GM18867 (cell line): ENCODE measurements around the gene ZMYND10.

Experiments used
- ATAC-seq: cut with Tn5 transposase; IDR thresholded peaks from one replicate; pipeline ENCODE4 v1.9.1; 2021; ENCODE audit warnings: mild to moderate bottlenecking, moderate library complexity; ENCODE audit not compliant: unreplicated experiment

The ZMYND10 gene

GRCh38 chr3:50371133-50371685 lies 25.7 kb upstream of the ZMYND10 start:
- no peak for ATAC-seq

- no peak for ATAC-seq
Observed at GRCh38 chr3:50370594-50370993, 25.1 kb upstream of the ZMYND10 start.

DNA sequence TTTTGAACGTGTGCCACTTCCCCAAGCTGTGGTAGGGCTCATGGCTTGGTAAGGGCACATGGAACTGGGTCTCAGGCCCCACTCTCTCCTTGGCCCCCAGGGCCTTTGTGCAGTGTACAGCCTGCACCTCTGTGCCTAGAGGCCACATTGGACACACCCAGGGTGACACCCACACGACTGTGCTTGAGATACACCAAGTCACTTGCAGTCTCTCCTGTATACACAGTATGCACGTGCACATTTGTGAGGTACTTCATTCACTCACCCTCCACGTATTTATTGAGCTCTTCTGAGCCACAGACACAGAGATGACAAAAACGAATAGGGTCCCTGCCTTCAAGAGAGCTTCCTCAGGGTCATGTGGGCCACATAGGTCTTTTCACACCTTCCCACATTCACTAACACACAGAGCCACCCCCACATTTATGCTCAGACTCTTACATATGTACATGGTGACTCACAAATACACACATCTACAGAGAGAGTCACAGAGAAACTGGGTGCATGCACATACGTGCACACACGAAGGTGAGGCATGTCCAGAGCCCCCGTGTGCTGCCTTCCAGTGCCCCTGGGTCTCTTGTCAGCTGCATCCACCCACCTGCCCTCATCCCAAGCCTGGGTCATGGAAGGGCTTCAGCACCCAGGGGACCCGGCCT lies 23.6 kb upstream of the ZMYND10 start:
- ATAC-seq, result no peak

GRCh38 chr3:50365842-50366220 lies 20.3 kb upstream of the ZMYND10 start:
- no peak for ATAC-seq

GRCh38 chr3:50365080-50365841 lies 19.7 kb upstream of the ZMYND10 start:
- peak; percentile 85 for ATAC-seq

- ATAC-seq, result no peak
Observed at GRCh38 chr3:50364573-50365079, 19.1 kb upstream of the ZMYND10 start.

- ATAC-seq, result peak; percentile 23
Observed at GRCh38 chr3:50359760-50360110, 14.2 kb upstream of the ZMYND10 start.

DNA sequence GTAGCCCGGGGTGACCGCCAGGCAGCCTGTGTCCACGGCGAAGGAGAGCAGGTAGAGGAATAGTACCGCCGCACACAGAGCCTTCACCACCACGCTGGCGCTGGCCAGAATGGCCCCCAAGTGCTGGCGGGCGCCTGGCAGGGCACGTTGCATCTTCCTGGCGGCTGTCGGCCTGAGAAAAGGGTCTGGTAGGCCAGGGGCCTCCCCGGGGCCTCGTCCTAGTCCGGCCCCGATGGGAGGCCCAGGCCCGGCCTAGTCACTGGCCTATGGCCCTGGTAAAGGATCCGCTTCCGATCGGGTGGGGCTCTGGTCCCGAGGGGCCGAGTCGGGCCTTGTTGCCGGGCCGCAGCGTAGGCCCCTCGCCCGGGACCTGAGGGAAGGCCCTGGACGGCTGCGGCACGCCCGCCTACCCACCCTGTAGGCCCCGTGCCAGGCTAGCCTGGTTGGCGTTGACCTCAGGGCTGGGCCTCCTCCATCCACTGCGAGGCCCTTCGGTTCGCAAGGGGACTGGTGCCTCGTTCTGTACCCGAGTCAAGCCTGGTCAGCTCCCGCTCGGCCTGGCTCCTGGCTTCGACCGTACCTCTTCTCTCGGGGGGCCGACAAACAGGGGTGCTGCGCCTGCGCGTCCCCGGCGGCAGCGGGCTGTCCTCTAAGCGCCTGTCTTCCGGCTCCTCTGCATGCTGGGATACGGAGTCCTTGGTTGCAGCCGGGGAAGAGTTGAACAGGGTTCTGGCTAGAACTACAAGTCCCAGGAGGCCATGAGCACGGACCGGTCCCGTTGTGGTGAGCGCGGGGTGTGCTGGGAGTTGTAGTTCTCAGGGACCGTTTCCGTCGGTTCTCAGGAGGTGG lies 13.6 kb upstream of the ZMYND10 start, which contains the start of gene TMEM115:
Gene TMEM115, minus strand, starts transcription at position 611 of the 849 bp plus-strand sequence. Its CDS starts 458 bp downstream, at position 153.
- peak; percentile 97 for ATAC-seq

DNA sequence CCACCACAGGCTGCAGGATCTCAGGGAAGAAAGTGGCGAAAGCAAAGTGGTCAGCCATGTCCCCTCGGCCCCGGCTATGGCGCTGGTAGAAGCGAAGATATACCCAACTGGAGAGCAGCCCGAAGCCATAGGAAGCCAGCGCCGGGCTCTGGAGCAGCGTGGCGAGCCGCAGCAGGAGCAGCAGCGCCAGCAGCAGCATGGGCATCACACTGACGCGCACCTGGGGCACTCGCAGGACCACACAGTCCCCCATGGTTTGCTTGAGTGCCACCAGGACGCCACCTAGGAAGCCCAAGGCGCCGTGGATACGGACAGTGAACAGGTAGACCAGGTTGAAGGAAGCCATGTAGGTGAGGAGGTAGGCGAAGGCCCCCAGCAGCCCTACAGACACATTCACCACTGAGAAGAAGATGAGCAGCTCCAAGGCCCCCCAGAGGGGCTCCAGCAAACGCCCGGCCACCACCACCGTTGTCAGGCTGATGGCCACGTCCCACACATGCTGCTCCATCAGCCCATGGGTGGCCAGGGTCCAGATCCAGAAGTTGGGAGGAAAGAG lies 12.9 kb upstream of the ZMYND10 start:
- no peak for ATAC-seq

DNA sequence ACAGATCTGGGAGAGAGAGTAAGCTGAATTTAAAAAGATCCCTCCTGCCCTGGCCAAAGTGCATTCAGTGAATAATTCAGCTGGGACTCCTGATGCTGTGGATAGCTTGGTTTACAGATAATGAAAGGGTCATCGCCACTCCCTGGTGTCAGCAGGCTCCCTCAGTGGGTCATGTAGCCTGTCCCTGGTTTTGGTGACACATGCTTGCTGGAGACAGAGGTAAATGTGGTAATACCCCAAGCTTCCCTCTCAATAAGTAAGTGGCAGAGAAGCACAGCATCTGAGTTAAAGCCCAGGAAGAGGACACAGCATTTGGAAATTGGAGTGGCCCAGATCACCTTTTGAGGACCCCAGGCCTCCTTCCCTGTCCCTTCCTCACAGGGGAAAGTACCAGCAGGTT lies 11.9 kb upstream of the ZMYND10 start:
- ATAC-seq, result no peak

- ATAC-seq, result no peak
Observed at GRCh38 chr3:50356553-50356952, 11.0 kb upstream of the ZMYND10 start.

DNA sequence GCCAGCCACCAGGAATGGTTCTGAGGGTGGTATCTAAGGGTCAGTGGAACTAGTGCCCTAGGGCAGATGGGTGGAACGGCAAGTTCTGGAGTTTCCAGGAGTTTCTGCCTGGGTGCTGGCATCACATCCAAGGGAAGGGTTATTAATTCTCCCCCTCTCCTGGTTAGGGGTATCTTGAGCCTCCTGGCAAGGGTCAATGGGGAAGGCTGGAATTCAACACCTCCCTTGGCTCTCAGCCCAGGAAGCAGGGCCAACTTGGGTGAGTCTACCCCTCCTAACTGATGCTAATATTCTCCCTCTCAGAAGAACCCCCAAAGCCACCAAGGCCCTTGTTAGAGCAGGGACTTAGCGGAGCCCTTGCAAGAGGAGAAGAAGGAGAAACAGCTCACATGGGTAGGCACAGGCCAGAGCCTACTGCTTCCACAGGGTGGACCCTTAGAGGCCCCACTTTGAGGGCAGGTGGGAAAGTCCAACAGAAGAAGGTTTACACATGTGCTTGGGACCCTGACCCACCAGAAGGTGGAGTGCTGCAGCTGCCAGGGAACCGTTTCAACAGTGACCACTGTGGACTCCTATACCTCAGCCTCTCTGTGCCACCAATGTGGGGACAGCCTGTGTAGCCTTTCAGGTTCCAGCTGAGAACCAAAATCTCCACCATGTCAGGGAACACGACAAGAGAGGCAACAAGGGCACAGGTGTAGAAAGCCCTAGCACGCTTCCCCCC lies 10.5 kb upstream of the ZMYND10 start:
- no peak for ATAC-seq

DNA sequence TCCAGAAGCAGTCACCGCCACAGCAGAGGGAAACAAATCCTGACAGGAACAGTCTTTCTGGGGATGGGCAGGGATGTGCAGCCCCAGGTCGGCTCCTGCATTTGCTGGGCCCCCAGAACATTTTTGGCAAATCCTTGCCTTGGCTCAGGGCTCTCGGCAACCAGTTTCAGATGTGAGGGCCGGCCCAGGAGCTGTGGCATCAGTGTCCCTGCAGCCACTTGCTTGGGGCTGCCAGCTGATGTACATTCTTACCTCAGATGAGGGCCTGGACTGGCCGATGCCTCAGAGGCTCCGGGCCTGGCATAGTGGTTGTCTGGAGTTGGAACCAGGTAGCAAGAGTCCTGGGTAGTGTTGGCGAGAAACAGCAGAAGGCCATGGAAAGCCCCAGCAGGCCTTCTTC lies 9.3 kb upstream of the ZMYND10 start:
- ATAC-seq, result no peak

DNA sequence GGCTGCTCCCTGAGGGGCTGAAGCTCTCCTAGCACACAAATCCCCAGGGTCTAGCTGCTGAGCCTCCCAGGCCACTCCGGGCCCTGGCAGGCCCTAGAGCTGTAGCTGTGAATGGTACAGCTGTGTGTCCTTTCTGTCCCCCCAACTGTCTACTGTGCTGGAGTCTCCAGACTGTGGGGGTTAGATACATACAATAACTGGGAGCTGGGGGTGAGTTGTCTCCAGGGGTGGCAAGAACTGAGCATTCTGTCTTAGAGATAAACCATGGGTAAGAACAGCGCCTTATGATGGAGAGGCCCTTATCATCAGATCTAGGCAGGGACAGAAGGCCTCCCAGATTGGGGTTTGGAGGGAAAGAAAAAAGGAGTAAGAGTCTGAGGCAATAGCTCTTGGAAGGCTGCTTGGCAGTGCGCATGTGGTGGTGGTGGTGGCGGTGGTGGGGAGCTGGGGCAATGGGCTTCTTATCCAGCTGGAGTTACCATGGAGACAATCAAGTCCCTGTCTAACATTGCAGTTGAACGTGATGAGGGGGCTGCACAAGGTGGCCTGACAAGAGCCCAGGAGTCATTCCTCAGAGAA lies 8.7 kb upstream of the ZMYND10 start:
- no peak for ATAC-seq

DNA sequence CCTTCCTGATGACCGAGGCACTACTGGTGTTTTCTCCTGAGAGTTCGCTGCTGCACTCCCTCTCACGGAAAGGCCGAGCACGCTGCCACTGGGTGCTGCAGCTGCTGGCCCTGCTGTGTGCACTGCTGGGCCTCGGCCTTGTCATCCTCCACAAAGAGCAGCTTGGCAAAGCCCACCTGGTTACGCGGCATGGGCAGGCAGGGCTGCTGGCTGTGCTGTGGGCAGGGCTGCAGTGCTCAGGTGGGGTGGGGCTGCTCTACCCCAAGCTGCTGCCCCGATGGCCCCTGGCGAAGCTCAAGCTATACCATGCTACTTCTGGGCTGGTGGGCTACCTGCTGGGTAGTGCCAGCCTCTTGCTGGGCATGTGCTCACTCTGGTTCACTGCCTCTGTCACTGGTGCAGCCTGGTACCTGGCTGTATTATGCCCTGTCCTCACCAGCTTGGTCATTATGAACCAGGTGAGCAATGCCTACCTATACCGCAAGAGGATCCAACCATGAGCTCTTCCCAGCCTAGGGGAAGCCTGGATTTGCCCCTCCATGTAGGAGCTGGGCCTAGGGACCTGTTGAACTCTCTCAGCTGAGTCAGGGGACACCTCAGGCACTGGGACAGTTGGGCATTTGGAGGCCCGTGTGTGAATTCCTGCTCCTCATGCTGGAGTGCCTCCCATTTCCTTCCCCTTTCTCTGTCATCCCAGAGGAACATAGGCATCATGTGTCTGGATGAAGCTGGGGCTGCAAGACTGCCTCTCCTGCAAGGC lies 7.9 kb upstream of the ZMYND10 start:
- ATAC-seq, result no peak

- no peak for ATAC-seq
Observed at GRCh38 chr3:50352781-50353180, 7.2 kb upstream of the ZMYND10 start.

DNA sequence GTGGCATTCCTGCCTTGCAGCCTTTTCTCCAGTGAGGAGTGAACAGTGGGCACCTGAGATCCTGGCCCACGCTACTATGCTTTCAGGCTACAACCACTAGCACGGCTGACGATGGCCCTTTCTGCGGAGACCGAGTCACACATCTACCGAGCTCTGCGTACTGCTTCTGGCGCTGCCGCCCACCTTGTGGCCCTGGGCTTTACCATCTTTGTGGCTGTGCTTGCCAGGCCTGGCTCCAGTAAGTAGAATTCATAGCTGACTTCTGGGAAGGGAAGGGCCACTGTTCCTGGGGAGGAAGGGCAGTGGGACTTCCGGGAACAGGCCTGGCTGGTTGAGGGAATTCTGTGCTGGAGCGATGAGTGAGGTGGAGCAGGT lies 5.8 kb upstream of the ZMYND10 start:
- no peak for ATAC-seq

DNA sequence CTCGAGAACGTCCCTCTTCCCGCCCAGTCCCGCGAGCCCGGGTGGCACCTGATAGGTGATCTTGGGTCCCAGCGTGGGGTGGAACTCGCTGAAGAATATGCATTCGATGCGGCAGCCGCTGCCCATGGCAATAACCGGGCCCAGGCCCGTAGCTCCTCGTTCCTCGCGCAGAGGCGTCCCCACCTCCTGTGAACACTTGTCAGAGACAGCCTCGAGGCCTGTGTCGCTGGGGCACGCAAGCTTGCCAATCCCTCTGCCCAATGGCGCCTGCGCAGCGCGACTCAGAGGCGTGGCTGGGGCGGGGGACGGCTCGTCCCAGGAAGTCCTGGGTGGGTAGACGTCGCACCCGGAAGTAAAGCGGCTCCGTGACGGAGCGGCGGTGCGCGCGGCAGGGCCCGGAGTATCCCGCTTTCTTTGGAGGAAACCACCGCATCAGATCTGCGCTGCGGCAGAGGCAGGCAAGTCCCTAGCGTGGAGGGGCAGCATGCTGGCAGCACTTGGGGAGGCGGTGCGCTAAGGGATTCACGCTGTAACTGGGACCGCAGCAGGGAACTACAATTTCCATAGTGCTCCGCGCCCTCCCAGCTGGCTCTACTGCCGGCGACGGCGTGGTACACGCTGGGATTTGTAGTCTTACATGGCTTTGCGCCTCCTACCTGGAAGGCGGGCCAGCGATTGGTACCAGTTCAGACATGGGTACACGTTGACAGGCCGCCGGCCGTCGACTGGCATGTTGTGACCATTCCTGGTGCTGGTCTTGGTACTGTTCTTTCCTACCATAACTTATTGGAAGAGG lies 5.2 kb upstream of the ZMYND10 start, which contains the start of the genes CYB561D2 and NPRL2:
Gene CYB561D2, plus strand, starts transcription at position 336 of the 796 bp plus-strand sequence. CDS start 572 bp downstream, outside the sequence.
Gene NPRL2, minus strand, starts transcription at position 249 of the 796 bp plus-strand sequence. Its CDS starts 123 bp downstream, at position 126.
- peak; percentile 83 for ATAC-seq
